Stomach (tissue), 9 donors: Measurements from ENCODE around the gene SIRPA. TPM values are rescaled to one million over a fixed set of nuclear protein-coding genes. Genes with fewer than 3 reads are reported as not detected.
A peak's percentile ranks its signal among the peaks of the same experiment; 100 is the strongest.

Source experiments
- DNase-seq, 2 donors: peaks; one replicate each; pipeline versions ENCODE4 v3.0.0 to v3.0.0-alpha.2; 2013 to 2019
- H3K27ac ChIP-seq, 5 donors: fragments of 200-600 bp in 4 of 5; sonication (generic) in 4 of 5; one replicate each; pipeline ENCODE4 v1.5.1; 2013 to 2019; ENCODE audit warnings: mild to moderate bottlenecking in 1 of 5, moderate library complexity in 1 of 5
- H3K27me3 ChIP-seq, 3 donors: fragments of 200-600 bp; sonication (generic); one replicate each; pipeline ENCODE4 v1.5.1; 2017 to 2019; ENCODE audit warnings: mixed run types in 1 of 3
- H3K36me3 ChIP-seq, 4 donors: fragments of 200-600 bp; sonication (generic); 1 replicate in 3 of 4; 2 replicates in 1 of 4; pipeline ENCODE4 v1.5.1; 2016 to 2019
- H3K4me1 ChIP-seq, 4 donors: fragments of 200-600 bp; sonication (generic); one replicate each; pipeline ENCODE4 v1.5.1; 2016 to 2019
- H3K4me3 ChIP-seq, 4 donors: fragments of 200-600 bp; sonication (generic) in 3 of 4; one replicate each; pipeline ENCODE4 v1.5.1; 2016 to 2019; ENCODE audit warnings: mild to moderate bottlenecking in 1 of 4
- H3K9me3 ChIP-seq, 4 donors: fragments of 200-600 bp; sonication (generic); one replicate each; pipeline ENCODE4 v1.5.1; 2016 to 2019
- EP300 ChIP-seq: sonication (generic); formaldehyde crosslinking; IDR thresholded peaks from one replicate; pipeline ENCODE4 v1.6.1; 2017; ENCODE audit warnings: antibody characterized with exemption
- POLR2A ChIP-seq, 4 donors: fragments of 450-650 bp; IDR thresholded peaks; one replicate each; pipeline ENCODE4 v1.6.1; 2016; ENCODE audit warnings: antibody characterized with exemption in 4 of 4, control low read depth in 2 of 4, mild to moderate bottlenecking in 1 of 4, moderate library complexity in 1 of 4
- POLR2AphosphoS5 ChIP-seq, 3 donors: sonication (generic); formaldehyde crosslinking; IDR thresholded peaks; one replicate each; pipeline ENCODE4 v1.6.1; 2016; ENCODE audit warnings: antibody characterized with exemption in 3 of 3
- WGBS, 5 donors: extraction: QIAGEN DNeasy Blood & Tissue Kit in 3 of 5; methylation state at CpG; one replicate each; pipeline versions ENCODE4 v1.1.5 to v1.1.7; 2013 to 2018; 5-methylcytosine and 5-hydroxymethylcytosine counted together
- intact Hi-C: fragments of 100-400 bp; cut with DNase I; formaldehyde crosslinking; loops from one replicate; pipeline ENCODE4 v1.15.1; 2023; ENCODE audit warnings: low total_unique reads
- polyA plus RNA-seq, 3 donors: library from polyadenylated mRNA; stranded (reverse); fragments of 200-250 nt; gene quantifications; one replicate each; pipeline ENCODE4 v1.2.3, GENCODE V29; 2013
- total RNA-seq, 5 donors: library from RNA; depleted of rRNA; stranded (reverse); fragments of >200 nt; gene quantifications; one replicate each; pipeline versions ENCODE4 v1.1.0 to v1.2.3, GENCODE V29; 2014 to 2016
- TF ChIP-seq, protein P1 (sequence below), 7 experiments: fragments of 450-650 bp in 4 of 7; fragments of 200-600 bp in 3 of 7; sonication (generic) in 3 of 7; IDR thresholded peaks; one replicate each; pipeline ENCODE4 v1.5.1; 2016 to 2019; ENCODE audit warnings: antibody characterized with exemption in 7 of 7, control low read depth in 2 of 7, mild to moderate bottlenecking in 1 of 7
- donor health status: healthy with polysubstance abuse.
- donor health status: Bipolar disorder and iron deficiency.
- donor health status: healthy.

The SIRPA gene
- total and polyA plus RNA-seq, 8 donors, result 0.29 to 35.5 (median 7.8) TPM

DNA sequence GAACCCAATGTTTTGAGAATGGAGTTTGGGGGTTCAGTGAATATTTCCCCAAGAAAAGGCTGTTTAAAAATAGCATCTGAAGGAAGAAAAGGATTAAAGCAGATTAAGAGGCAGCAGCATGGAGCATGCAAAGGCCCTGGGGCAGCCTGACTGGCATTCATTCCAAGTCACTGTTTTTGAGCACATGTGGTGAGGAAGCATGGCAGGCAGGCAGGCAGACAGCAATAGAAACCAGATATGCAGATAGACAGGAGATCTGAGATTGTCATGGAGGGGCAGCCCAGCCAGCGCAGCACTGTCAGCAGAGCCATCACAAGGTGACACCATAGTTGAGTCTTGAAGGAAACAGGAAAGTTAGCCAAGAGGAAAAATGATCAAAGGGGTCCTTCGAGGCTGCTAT is 37.8 kb downstream of the SIRPA start:
- Histone ChIP-seq H3K9me3 (no peaks in the 10 kb centered on the region), H3K27ac (no peak overlapping the region), H3K4me3 (no peak overlapping the region), H3K36me3 (peaks cover 0 to 55% (median 33%) of the 10 kb centered on the region in 4 donors), H3K4me1 (peaks cover 0 to 29% (median 2%) of the 10 kb centered on the region in 4 donors), H3K27me3 (no peaks in the 10 kb centered on the region)
- TF ChIP-seq POLR2A (IDR thresholded peaks at IDR 0.05), result no peak
- no peak for TF ChIP-seq EP300
- TF ChIP-seq, protein P1, sequence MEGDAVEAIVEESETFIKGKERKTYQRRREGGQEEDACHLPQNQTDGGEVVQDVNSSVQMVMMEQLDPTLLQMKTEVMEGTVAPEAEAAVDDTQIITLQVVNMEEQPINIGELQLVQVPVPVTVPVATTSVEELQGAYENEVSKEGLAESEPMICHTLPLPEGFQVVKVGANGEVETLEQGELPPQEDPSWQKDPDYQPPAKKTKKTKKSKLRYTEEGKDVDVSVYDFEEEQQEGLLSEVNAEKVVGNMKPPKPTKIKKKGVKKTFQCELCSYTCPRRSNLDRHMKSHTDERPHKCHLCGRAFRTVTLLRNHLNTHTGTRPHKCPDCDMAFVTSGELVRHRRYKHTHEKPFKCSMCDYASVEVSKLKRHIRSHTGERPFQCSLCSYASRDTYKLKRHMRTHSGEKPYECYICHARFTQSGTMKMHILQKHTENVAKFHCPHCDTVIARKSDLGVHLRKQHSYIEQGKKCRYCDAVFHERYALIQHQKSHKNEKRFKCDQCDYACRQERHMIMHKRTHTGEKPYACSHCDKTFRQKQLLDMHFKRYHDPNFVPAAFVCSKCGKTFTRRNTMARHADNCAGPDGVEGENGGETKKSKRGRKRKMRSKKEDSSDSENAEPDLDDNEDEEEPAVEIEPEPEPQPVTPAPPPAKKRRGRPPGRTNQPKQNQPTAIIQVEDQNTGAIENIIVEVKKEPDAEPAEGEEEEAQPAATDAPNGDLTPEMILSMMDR (IDR thresholded peaks at IDR 0.05), result no peak
- no peak for TF ChIP-seq POLR2AphosphoS5 (IDR thresholded peaks at IDR 0.05)
- 72 to 95% (median 83%) methylated on average over 2 of the region's 2 CpGs for WGBS, 5 donors
- no peak for DNase-seq
- intact Hi-C loops, result no loop called here

DNA sequence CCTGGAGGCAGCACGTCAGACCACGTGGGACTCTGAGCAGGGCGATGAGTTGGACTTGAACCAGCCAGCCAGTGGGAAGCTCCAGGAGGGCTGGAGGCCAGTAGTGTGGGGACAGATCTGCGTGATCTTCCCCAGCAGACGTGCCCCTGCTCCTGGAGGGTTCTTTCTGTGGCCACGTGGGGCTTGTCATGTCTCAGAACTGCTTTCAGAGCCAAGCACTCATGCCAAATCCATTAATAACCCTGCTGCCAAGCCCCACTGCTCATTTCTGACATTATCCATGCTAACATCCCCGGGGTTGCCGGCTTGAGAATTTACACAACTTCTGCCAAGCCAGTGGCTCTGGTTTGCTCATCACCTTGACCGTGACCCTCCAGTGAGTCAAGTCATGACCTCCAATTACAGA is 38.3 kb downstream of the SIRPA start:
- Histone ChIP-seq H3K4me1 (peaks cover 0 to 29% (median 2%) of the 10 kb centered on the region in 4 donors), H3K4me3 (no peak overlapping the region), H3K27me3 (no peaks in the 10 kb centered on the region), H3K36me3 (peaks cover 0 to 55% (median 36%) of the 10 kb centered on the region in 4 donors), H3K27ac (peak overlapping the region in 1 of 5 donors; percentile 49), H3K9me3 (no peaks in the 10 kb centered on the region)
- TF ChIP-seq POLR2A (IDR thresholded peaks at IDR 0.05), result no peak
- no peak for TF ChIP-seq EP300
- TF ChIP-seq, protein P1 (IDR thresholded peaks at IDR 0.05), result no peak
- TF ChIP-seq POLR2AphosphoS5 (IDR thresholded peaks at IDR 0.05), result peak in 1 of 3 donors; percentile 56
- DNase-seq, result peak in 1 of 2 donors; percentile 75
- intact Hi-C loops, result no loop called here
- whole genome bisulfite sequencing, 5 donors, result 43 to 71% (median 58%) methylated on average over 9 of the region's 9 CpGs

DNA sequence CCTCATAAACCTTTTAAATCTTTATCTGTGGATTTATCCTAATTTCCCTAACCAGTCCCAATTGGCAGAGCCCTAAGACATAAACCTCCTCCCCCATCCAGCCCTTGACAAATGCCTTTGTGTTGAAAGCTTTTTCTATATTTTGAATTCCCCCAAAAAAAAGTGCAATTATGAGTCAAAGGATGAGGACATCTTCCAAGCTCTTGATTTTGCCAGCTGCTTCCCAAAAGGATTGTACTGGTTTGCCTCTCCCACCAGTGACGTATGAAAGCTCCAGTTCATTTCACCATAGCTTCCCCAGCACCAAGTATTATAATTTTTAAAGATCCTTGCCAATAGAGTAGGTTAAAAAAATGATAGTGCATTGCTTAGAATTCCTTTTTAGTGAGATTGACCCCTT is 38.9 kb downstream of the SIRPA start:
- peak overlapping the region in 3 of 5 donors; percentile 20 to 49 (median 44) for H3K27ac ChIP-seq
- H3K4me3 ChIP-seq, result no peak overlapping the region
- H3K36me3 ChIP-seq, result peaks cover 0 to 61% (median 42%) of the 10 kb centered on the region in 4 donors
- H3K9me3 ChIP-seq, result no peaks in the 10 kb centered on the region
- peak in 1 of 2 donors; percentile 63 for DNase-seq
- H3K4me1 ChIP-seq, result peaks cover 0 to 29% (median 2%) of the 10 kb centered on the region in 4 donors
- TF ChIP-seq POLR2AphosphoS5 (IDR thresholded peaks at IDR 0.05) (peak in 1 of 3 donors; percentile 8), EP300 (no peak)
- no peaks in the 10 kb centered on the region for H3K27me3 ChIP-seq
- intact Hi-C loops, result no loop called here
- 52 to 80% (median 73%) methylated on average over 1 of the region's 1 CpG for WGBS, 5 donors

DNA sequence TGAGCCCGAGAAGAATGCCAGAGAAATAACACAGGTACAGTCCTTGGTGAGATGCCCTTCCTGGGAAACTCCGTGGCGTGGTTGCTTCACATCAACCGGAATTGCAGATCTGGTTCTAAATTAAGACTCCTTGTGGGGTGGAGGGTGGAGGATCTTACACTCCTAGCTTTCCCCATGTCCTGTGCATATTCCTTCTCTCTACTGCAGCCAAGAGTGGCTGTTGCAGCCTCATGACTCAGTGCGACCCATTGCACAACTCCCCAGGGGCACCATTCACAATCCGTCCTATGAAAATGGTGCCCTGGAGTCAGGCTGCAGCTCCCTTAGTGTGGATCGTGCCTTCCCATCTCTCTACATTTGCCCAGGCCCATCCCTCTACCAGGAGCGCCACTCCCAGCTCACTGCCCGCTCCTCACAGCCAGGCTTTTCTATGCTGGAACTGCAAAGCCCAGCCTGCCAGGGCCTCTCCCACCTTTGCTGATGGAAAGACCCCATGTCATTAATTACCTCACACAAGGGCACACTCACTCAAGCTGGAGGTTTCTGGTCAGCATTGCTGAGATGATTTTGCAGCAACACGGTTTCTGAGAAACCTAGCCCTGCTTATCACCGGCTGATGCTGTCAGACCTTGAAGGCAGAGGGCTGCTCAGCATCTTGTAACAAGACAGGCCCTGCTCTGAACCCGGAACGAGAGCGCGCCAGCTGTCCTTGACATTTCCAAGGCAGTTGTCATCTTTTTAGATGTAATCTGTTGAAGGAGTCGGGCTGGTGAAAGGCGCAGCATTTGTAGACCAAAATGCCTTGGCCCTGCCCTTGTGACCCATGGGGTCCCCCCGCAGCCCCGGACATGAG is 39.7 kb downstream of the SIRPA start:
- intact Hi-C loops, result no loop called here
- 79 to 86% (median 82%) methylated on average over 19 of the region's 19 CpGs for WGBS, 5 donors
- peak overlapping the region in 4 of 5 donors; percentile 20 to 44 (median 38) for H3K27ac ChIP-seq
- peak in 1 of 2 donors; percentile 60 for DNase-seq
- H3K4me1 ChIP-seq, result peaks cover 0 to 29% (median 2%) of the 10 kb centered on the region in 4 donors
- peaks cover 0 to 58% (median 40%) of the 10 kb centered on the region in 4 donors for H3K36me3 ChIP-seq
- H3K27me3 ChIP-seq, result no peaks in the 10 kb centered on the region
- H3K9me3 ChIP-seq, result no peaks in the 10 kb centered on the region
- peak in 2 of 3 donors; percentile 36 to 51 for TF ChIP-seq POLR2AphosphoS5 (IDR thresholded peaks at IDR 0.05)
- TF ChIP-seq, protein P1 (IDR thresholded peaks at IDR 0.05), result no peak
- no peak overlapping the region for H3K4me3 ChIP-seq
